Right renal cortex interstitium (tissue), 3 donors: Measurements from ENCODE around the gene USP21. TPM values are rescaled to one million over a fixed set of nuclear protein-coding genes. Genes with fewer than 3 reads are reported as not detected.

Experiments used
- DNase-seq, 3 donors: peaks; one replicate each; pipeline ENCODE4 v3.0.0-alpha.2; 2013; ENCODE audit warnings: low read depth in 3 of 3, low spot score in 2 of 3
- polyA plus RNA-seq, 3 donors: library from polyadenylated mRNA; unstranded; fragments of 120-200 nt; gene quantifications; one replicate each; pipeline ENCODE4 v1.2.1, GENCODE V29; 2013; ENCODE audit not compliant: insufficient read length in 3 of 3

The USP21 gene
- polyA plus RNA-seq, 3 donors: 43.4 to 48.1 (median 47.9) TPM

GRCh38 chr1:161132410-161133219 is 26.7 kb upstream of the USP21 start, which contains the start of gene DEDD:
Gene DEDD, minus strand, starts transcription at chr1:161132667. Its CDS starts 8,205 bp downstream, at chr1:161124462.
- DNase-seq: peak; percentile 78 to 90 (median 83)

DNA sequence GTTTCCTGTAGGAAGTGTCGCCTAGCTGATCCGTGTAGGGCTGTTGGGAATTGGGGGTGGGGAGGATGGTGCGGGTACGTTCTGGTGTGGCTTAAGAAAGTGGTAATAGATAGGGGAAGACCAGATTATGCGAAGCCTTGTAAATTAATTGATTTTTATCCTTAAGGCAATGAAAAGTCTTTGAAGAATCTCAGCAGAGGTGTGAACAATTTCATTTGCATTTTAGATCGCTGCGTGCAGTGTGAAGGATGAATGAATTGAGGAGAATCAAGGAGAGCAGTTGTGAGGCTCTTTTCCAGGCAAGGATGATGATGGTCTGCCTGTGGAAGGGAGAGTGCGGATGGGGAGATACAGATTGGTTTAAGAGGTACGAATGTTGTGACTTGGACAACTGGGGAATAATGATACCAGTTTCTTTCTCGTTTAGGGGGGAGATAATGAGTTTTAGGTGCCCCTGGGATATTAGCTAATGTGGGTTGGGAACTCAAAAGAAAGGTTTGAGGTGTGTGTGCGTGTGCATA is 26.0 kb upstream of the USP21 start:
- no peak for DNase-seq

- no peak for DNase-seq
Observed at GRCh38 chr1:161137881-161138280, 21.4 kb upstream of the USP21 start.

DNA sequence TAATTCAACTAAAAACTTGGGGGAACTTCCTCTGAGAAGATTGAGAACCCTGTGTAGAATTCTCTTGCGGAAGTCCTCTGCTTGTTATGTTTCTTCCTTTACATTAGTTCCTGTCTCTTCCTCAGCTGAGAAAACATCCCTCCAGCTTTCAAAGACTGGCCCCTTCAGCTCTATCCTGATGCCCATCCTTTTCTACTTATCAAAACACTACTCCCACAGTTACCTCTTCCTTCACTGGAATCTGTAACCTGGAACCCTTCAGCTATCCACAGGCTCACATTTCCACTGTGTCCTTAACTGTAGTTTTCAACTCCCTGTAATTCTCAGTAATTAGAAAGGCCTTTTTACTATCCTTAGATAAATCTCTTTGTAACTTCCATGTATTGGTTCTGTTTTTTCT is 20.9 kb upstream of the USP21 start:
- DNase-seq: no peak

- no peak for DNase-seq
Observed at GRCh38 chr1:161139766-161140165, 19.5 kb upstream of the USP21 start.

- DNase-seq: no peak
Observed at GRCh38 chr1:161140755-161141400, 18.4 kb upstream of the USP21 start.

GRCh38 chr1:161145832-161146231 is 13.5 kb upstream of the USP21 start:
- DNase-seq: no peak

GRCh38 chr1:161153176-161153575 is 6.1 kb upstream of the USP21 start:
- DNase-seq: no peak

GRCh38 chr1:161153682-161154337 is 5.5 kb upstream of the USP21 start, which contains the start of gene UFC1:
Gene UFC1, plus strand, starts transcription at chr1:161153978. Its CDS starts 20 bp downstream, at chr1:161153998.
- peak; percentile 80 to 93 (median 81) for DNase-seq

- no peak for DNase-seq
Observed at GRCh38 chr1:161157867-161158266, 1.4 kb upstream of the USP21 start.

DNA sequence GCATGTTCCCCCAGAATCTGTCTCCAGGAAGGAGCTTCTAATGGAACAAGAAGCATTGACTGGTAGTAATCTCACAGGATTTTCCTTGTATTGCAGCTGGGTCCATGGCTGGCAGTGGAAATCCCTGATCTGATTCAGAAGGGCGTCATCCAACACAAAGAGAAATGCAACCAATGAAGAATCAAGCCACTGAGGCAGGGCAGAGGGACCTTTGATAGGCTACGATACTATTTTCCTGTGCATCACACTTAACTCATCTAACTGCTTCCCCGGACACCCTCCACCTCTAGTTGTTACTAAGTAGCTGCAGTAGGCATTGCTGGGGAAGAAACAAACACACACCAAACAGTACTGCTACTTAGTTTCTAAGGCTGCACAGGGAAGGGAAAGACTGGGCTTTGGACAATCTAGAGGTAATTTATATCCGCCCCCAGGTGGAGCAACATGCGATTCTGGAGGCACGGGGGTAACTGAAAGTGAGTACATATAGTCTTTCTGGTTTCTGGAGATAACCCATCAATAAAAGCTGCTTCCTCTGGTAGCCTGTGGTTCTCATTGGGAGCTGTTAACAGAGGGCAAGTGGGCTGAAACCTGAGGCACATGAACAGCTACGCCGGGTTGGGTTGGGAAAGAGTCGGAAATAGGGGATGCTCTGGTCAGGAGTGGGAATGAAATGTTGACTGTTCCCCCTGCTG is 837 bp upstream of the USP21 start:
- DNase-seq: no peak

- no peak for DNase-seq
Observed at GRCh38 chr1:161159913-161160243, 578 bp downstream of the USP21 start.

GRCh38 chr1:161160671-161161145 is 1.4 kb downstream of the USP21 start:
- no peak for DNase-seq

- no peak for DNase-seq
Observed at GRCh38 chr1:161161652-161162051, 2.4 kb downstream of the USP21 start.

DNA sequence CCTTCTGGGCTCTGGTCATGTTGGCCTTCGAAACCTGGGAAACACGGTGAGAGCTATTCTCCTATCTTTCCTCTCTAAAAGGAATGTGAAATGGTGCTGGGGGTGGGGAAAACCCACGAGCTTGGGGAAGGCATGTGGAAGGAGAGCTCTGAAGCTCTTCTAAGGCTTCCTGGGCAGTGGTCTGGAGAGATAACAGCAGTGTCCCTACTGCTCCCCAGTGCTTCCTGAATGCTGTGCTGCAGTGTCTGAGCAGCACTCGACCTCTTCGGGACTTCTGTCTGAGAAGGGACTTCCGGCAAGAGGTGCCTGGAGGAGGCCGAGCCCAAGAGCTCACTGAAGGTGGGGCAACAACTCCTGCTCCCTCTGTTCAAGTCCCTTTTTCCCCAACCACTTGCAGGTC is 2.8 kb downstream of the USP21 start:
- no peak for DNase-seq

DNA sequence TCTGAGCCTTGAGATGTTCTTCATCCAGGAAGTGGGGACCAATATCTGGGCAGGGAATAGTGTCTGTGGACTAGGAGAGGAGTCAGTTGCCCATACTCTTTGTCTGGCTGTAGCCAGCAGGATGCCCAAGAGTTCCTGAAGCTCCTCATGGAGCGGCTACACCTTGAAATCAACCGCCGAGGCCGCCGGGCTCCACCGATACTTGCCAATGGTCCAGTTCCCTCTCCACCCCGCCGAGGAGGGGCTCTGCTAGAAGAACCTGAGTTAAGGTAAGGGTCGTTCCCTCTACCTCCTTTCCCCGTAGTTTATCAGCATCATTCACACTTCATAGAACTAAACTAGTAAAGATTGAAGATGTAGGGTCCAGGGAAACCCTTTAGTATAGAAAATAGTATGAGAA is 3.5 kb downstream of the USP21 start:
- DNase-seq: no peak

DNA sequence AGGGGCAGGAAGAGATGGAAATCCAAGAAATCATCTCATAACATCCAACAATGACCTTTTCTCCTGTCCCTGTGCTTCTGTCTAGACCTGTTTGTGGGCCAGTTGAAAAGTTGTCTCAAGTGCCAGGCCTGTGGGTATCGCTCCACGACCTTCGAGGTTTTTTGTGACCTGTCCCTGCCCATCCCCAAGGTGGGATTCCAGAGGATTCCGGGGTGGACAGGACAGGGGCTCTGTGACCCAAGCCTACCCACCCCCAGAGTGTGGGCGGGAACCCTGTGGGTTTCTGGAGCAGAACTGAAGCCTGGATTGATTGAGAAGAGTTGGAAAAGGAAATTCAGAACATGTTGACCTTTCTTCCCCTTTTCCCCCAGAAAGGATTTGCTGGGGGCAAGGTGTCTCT is 4.5 kb downstream of the USP21 start:
- DNase-seq: no peak

DNA sequence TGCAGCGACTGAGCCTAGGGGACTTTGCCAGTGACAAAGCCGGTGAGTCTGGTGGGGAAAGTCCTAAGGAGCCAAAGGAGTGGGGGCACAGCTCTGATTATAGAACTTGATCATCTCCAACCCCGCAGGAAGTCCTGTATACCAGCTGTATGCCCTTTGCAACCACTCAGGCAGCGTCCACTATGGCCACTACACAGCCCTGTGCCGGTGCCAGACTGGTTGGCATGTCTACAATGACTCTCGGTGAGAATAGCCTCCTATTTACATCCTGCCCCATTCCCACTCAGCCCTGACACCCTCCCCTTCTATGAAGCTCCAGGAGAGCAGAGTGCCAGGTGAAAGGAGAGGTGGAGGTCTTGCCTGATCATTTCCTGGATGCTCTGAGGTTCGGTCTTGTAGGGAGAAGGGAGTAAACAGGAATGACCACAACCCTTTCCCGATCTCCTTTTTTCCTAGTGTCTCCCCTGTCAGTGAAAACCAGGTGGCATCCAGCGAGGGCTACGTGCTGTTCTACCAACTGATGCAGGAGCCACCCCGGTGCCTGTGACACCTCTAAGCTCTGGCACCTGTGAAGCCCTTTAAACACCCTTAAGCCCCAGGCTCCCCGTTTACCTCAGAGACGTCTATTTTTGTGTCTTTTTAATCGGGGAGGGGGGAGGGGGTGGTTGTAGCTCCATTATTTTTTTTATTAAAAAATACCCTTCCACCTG is 5.8 kb downstream of the USP21 start:
- no peak for DNase-seq

DNA sequence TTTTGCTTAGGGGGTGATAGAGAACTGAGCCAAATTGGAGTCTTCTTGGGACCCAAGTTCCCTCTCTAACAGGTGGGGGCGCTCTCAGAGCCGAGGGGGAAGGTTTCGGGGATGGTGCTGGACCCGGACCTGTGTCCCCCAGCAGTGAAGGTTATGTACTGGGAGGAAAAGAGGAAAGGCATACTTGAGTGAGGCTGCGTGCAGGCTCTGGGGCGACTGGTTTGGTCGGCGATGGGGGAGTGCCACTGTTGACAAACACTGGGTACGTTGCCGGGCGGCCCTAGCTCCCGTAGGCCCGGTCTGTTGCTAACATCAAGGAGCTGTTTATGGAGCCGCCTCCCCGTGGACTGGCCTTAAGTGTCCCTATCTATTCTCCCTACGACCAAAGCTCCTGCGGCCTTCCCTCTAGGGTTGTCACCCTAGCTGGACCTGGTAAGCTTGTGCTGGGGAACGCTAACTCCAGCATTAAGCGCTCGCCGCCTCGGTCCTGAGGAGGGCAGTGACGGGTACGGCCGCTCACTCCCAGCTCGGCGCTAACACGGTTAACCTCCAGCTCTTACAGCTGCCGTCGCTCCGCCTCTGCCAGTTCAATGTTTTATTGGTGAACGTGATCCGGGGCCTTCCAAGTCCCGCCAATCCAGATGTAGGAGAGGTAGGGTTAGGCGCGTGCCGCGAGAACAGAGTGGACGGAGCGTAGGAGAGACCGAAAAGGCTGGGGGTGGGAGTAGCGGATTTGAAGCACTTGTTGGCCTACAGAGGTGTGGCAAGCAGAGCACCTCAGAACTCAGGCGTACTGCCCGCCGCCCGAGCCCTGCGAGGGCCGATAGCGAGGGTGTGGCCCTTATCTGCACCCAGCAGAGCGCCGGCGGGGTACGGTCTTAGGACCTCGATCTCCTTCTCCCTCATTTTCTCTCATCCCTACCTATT is 6.7 kb downstream of the USP21 start, which contains the start of gene PPOX:
TSS of gene PPOX (plus strand) at position 685 of the 927 bp plus-strand sequence. CDS start 422 bp downstream, outside the sequence.
- peak; percentile 93 to 98 (median 93) for DNase-seq
